HG03045 (cell line): ENCODE results near the gene RRP36.

Experiments
- ATAC-seq: cut with Tn5 transposase; IDR thresholded peaks from one replicate; pipeline ENCODE4 v1.9.1; 2021; ENCODE audit warnings: mild to moderate bottlenecking, moderate library complexity; ENCODE audit not compliant: unreplicated experiment

The RRP36 gene

GRCh38 chr6:43060755-43061633, 39.6 kb downstream of the RRP36 start:
- no peak for ATAC-seq

DNA sequence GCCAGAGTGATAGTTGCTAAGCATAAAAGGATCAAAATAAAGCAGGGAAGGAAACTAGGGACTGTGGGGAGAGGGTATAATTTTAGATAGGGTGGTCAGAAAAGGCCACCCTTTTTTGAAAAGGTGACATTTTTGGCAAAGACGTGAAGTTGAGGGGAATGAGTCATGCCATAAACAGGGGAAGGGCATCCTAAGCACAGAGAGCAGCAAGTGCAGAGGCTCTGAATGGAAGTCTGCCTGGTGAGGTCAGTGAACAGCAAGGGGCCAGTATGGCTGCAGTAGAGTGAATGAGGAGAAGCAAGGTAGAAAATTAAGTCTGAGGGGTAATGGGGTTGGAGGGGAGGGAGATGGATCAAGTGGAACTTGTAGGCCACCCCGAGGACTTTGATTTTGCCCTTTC, 40.4 kb downstream of the RRP36 start:
- no peak for ATAC-seq

DNA sequence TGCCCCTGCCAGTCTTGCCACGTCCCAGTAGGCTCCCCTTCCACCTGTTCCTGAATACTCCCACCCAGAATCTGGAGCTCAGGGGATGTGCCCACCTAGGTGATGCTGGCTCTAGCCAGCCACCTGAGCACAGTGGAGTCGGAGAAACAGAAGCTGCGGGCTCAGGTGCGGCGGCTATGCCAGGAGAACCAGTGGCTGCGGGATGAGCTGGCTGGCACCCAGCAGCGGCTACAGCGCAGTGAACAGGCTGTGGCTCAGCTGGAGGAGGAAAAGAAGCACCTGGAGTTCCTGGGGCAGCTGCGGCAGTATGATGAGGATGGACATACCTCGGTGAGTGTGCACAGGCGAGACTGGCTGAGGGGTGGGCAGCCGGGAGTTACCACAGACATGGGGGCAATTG, 41.4 kb downstream of the RRP36 start:
- ATAC-seq, result no peak

- ATAC-seq, result no peak
Observed at GRCh38 chr6:43070028-43070632, 48.7 kb downstream of the RRP36 start.

DNA sequence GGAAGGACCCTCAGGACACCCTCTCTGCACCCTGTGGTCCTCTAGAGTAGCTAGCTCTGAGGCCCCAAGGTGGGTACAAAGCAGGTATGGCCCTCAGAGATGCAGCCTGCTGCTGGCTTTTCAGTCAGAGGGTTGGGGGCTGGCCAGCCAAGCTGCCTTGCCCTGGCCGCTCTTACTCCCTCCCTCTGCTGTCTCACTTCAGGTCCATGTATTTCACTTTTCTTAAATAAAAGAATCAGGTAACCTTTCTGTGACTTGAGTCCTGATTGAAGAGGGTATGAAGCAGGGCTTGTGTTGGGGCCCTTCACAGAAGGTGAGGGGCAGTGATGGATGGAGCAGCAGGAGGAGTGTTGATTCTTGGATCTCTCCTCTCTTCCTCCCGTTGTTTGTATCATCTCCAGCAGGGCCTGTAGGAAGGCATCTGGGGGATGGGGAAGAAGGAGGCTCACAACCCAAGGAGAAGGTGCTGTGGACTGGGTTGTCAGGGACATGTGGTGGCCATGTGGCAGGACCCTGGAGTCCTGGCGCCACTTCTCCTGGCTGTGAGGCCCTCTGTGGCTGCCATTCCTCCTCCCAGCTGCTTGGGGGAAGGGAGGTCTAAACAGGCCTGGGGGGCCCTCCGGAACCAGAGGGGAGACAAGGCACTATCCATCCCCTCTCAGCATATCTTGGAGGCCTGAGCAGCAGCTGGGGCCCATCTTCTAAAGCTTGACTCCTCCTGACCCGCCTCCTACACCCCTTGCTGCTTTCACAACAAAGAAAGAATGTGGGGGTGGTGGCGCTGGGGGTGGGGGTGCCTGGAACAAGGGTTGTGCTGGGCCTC, 53.6 kb downstream of the RRP36 start:
- no peak for ATAC-seq

- no peak for ATAC-seq
Observed at GRCh38 chr6:43075670-43076463, 54.4 kb downstream of the RRP36 start, which contains the start of gene PTK7. Gene PTK7, plus strand, starts transcription at chr6:43076314. Its CDS starts 175 bp downstream, at chr6:43076489.

GRCh38 chr6:43076464-43077332, 55.3 kb downstream of the RRP36 start:
- no peak for ATAC-seq

- ATAC-seq, result no peak
Observed at GRCh38 chr6:43077333-43077809, 55.9 kb downstream of the RRP36 start.

GRCh38 chr6:43077981-43078511, 56.6 kb downstream of the RRP36 start:
- no peak for ATAC-seq

DNA sequence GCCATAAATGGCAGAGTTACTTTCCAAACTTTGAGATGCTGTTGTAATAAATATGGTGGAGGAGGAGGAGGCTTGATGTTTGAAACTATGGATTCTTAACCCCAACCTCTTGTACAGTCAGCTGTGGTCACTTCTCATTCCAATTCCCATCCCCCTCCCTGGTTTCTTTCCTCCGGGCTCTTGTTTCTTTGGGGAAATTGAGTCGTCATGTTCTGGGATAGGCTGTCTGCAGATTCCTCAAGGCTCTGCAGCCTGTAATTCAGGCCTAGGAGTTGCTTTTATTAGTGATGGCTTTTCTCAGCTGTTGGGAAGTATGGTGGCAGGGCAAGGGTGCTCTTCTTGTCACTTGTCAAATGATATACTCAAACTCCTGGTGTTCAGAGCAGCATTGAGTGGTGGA, 57.3 kb downstream of the RRP36 start:
- ATAC-seq, result no peak
